Bronchial epithelial cell (primary cell): ENCODE results near the gene LRP6. TPM values are rescaled to one million over a fixed set of nuclear protein-coding genes. Genes with fewer than 3 reads are reported as not detected.

Source experiments
- DNase-seq: peaks from one replicate; pipeline ENCODE4 v3.0.0-alpha.2; 2010; ENCODE audit warnings: low read depth
- FAIRE-seq: peaks from 2 replicates; lab custom pipeline; 2011; peaks lifted over from hg19 to GRCh38; lab: Jason Lieb, UNC
- H3K27me3 ChIP-seq: 2 replicates; pipeline ENCODE4 v1.5.1; 2011; ENCODE audit warnings: low read length; ENCODE audit not compliant: control insufficient read depth, insufficient read depth
- H3K36me3 ChIP-seq: 2 replicates; pipeline ENCODE4 v1.5.1; 2011; ENCODE audit warnings: low read length; ENCODE audit not compliant: control insufficient read depth, insufficient read depth
- H3K4me3 ChIP-seq: 2 replicates; pipeline ENCODE4 v1.5.1; 2011; ENCODE audit warnings: mild to moderate bottlenecking, low read depth, low read length, control low read depth
- total RNA-seq: library from RNA; depleted of rRNA; stranded (reverse); fragments of >200 nt; gene quantifications from 2 replicates; pipeline ENCODE4 v1.2.1, GENCODE V29; 2014
- TF ChIP-seq, protein P1 (sequence below): IDR thresholded peaks from 2 replicates; pipeline ENCODE4 v1.5.1; 2011; ENCODE audit warnings: mild to moderate bottlenecking, moderate library complexity, low read length, control low read depth, inconsistent platforms; ENCODE audit not compliant: insufficient read depth, severe bottlenecking

The LRP6 gene
- total RNA-seq, 1 donor from 2014 or later = 17.6 TPM

GRCh38 chr12:12282202-12282601, 15.4 kb upstream of the LRP6 start:
- no peak for DNase-seq
- Histone ChIP-seq H3K27me3 (no peaks in the 10 kb centered on the region), H3K4me3 (no peak overlapping the region), H3K36me3 (no peaks in the 10 kb centered on the region)
- TF ChIP-seq, protein P1, sequence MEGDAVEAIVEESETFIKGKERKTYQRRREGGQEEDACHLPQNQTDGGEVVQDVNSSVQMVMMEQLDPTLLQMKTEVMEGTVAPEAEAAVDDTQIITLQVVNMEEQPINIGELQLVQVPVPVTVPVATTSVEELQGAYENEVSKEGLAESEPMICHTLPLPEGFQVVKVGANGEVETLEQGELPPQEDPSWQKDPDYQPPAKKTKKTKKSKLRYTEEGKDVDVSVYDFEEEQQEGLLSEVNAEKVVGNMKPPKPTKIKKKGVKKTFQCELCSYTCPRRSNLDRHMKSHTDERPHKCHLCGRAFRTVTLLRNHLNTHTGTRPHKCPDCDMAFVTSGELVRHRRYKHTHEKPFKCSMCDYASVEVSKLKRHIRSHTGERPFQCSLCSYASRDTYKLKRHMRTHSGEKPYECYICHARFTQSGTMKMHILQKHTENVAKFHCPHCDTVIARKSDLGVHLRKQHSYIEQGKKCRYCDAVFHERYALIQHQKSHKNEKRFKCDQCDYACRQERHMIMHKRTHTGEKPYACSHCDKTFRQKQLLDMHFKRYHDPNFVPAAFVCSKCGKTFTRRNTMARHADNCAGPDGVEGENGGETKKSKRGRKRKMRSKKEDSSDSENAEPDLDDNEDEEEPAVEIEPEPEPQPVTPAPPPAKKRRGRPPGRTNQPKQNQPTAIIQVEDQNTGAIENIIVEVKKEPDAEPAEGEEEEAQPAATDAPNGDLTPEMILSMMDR = no peak
- FAIRE-seq = no peak

DNA sequence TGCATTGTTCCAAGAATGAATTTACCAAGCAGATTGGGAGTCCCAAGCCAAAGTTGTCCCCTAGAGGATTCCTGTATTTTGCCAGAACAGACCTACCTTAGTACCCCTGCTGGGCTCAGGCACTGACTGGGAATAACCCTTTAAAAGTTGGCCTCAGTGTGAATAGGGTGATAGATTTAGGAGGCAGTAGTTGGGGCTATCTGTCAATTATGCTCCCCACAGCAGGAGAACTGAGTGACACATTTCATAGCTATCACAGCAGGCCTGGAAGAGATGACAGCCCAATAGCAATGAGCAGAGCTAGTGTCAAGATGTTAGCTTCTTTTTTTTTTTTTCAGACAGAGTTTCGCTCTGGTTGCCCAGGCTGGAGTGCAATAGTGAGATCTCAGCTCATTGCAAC, 14.3 kb upstream of the LRP6 start:
- TF ChIP-seq, protein P1 = no peak
- Histone ChIP-seq H3K27me3 (no peaks in the 10 kb centered on the region), H3K36me3 (no peaks in the 10 kb centered on the region), H3K4me3 (no peak overlapping the region)
- FAIRE-seq (no peak), DNase-seq (no peak)

DNA sequence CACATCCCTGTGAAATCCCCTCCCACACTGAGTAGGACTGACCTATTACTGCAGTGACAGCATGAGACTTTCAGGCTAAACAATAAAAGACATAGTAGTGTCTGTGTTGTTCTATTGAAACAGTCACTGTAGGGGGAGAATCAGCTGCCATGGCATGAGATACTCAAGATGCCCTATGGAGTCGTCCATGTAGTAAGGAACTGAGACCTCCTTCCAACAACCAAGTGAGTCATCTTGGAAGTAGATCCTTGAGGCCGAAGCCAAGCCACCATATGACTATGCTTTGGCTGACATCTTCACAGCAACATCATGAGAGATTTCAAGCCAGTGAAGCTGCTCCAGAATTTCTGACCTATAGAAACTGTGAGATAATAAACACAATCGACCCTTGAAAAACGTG, 12.1 kb upstream of the LRP6 start:
- DNase-seq = no peak

GRCh38 chr12:12275874-12276273, 9.0 kb upstream of the LRP6 start:
- DNase-seq (no peak), FAIRE-seq (no peak)
- TF ChIP-seq, protein P1 = no peak
- no peaks in the 10 kb centered on the region for H3K27me3 ChIP-seq
- H3K4me3 ChIP-seq = no peak overlapping the region
- H3K36me3 ChIP-seq = no peaks in the 10 kb centered on the region

More for the DNA sequence above, 12.1 kb upstream of the LRP6 start:
- Histone ChIP-seq H3K4me3 (no peak overlapping the region), H3K27me3 (no peaks in the 10 kb centered on the region), H3K36me3 (no peaks in the 10 kb centered on the region)
- TF ChIP-seq, protein P1 = no peak
- FAIRE-seq = no peak

DNA sequence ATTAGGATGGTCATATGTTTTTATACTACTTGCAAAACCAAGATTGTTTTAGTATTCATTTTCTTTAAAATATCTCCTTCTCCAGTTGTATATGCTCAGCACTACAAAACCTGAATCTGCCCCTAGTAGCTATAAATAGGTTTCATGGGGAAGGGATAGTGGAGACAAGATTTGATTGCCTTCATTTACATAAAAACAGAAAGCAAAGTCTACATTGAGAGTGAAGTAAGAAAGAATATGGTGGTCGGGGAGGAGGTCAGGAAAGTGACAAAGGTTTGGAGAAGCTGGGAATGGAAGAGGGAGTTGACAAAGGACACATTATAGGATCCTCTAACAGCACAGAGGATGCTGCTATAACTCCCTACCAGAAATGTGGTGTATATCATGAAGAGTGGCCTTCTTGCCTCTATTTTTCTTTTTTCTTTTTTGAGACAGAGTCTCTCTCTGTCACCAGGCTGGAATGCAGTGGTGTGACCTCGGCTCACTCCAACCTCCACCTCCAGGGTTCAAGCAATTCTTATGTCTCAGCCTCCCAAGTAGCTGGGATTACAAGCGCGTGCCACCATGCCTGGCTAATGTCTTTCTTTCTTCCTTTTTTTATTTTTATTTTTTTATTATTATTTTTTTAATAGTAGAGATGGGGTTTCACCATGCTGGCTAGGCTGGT, 6.6 kb upstream of the LRP6 start:
- Histone ChIP-seq H3K36me3 (no peaks in the 10 kb centered on the region), H3K27me3 (no peaks in the 10 kb centered on the region), H3K4me3 (no peak overlapping the region)
- TF ChIP-seq, protein P1 = no peak
- no peak for DNase-seq
- no peak for FAIRE-seq

DNA sequence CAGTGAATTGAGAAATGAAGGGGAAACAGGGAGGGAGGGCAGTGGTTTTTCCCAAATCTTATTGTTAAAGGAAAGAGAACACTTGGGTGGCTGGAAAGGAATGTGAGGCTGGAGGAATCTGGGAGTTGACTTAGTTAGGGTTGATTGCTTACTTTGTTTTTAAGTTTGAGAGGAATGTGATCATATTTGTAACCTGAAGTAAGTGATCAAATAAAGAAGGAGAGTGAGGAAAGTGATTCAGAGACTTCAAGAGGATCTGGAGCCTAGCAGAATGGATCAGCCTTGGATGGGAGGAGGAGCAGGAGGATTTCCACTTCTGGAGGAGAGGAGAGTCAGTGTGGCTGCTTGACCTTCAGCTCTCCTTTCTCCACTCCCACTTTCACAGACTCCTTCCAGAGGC, 6.0 kb upstream of the LRP6 start:
- FAIRE-seq (no peak), DNase-seq (no peak)
- H3K36me3 ChIP-seq = no peaks in the 10 kb centered on the region
- H3K27me3 ChIP-seq = no peaks in the 10 kb centered on the region
- no peak overlapping the region for H3K4me3 ChIP-seq
- TF ChIP-seq, protein P1 = no peak
